Kidney (tissue), 14 donors: ENCODE measurements around the gene SRCIN1. TPM values are rescaled to one million over a fixed set of nuclear protein-coding genes. Genes with fewer than 3 reads are reported as not detected.

Experiments
- DNase-seq, 5 donors: peaks; one replicate each; pipeline ENCODE4 v3.0.0-alpha.2; 2013 to 2020
- FAIRE-seq: peaks from 2 replicates; lab custom pipeline; 2012; peaks lifted over from hg19 to GRCh38; lab: Jason Lieb, UNC
- H3K27ac ChIP-seq, 2 donors: one replicate each; pipeline ENCODE4 v1.7.0; 2013; ENCODE audit warnings: low read depth in 2 of 2, low read length in 2 of 2, inconsistent platforms in 1 of 2
- H3K27me3 ChIP-seq: one replicate; pipeline ENCODE4 v1.7.1; 2013; ENCODE audit warnings: low read length, inconsistent platforms; ENCODE audit not compliant: control insufficient read depth, insufficient read depth
- H3K36me3 ChIP-seq, 3 donors: one replicate each; pipeline versions ENCODE4 v1.7.0 to v1.7.1; 2013; ENCODE audit warnings: low read length in 3 of 3, control low read depth in 1 of 3, inconsistent platforms in 1 of 3; ENCODE audit not compliant: insufficient read depth in 3 of 3, control insufficient read depth in 2 of 3
- H3K4me1 ChIP-seq, 3 donors: one replicate each; pipeline versions ENCODE4 v1.7.0 to v1.7.1; 2013; ENCODE audit warnings: low read length in 3 of 3, inconsistent platforms in 1 of 3, low read depth in 1 of 3; ENCODE audit not compliant: control insufficient read depth in 2 of 3, insufficient read depth in 2 of 3
- H3K4me3 ChIP-seq, 3 donors: one replicate each; pipeline versions ENCODE4 v1.7.0 to v1.8.1; 2013; ENCODE audit warnings: low read length in 3 of 3, control low read depth in 1 of 3, inconsistent platforms in 1 of 3
- H3K9ac ChIP-seq, 3 donors: one replicate each; pipeline versions ENCODE4 v1.7.0 to v1.7.1; 2013; ENCODE audit warnings: low read length in 3 of 3, control low read depth in 1 of 3, inconsistent platforms in 1 of 3
- H3K9me3 ChIP-seq, 3 donors: one replicate each; pipeline versions ENCODE4 v1.7.0 to v1.7.1; 2013; ENCODE audit warnings: low read length in 3 of 3, control low read depth in 1 of 3, inconsistent platforms in 1 of 3; ENCODE audit not compliant: control insufficient read depth in 2 of 3, insufficient read depth in 1 of 3
- intact Hi-C: fragments of 100-400 bp; cut with DNase I; formaldehyde crosslinking; loops from one replicate; pipeline ENCODE4 v1.11.1; 2022
- polyA plus RNA-seq: library from polyadenylated mRNA; stranded (reverse); fragments of 350-450 nt; fragmentation: Illumina TruSeq; extraction: RNeasy Lipid Tissue Mini Kit (QIAGEN cat#74804); gene quantifications from one replicate; pipeline ENCODE4 v1.2.3, GENCODE V29; 2014; ENCODE audit warnings: low read depth, low replicate concordance; ENCODE audit not compliant: insufficient read depth
- total RNA-seq: library from RNA; stranded (reverse); fragmentation: NEBNext Ultra II Directional; extraction: Animal tissue kit (Norgen Biotek cat#: 25700); gene quantifications from one replicate; pipeline ENCODE4 v1.2.1, GENCODE V29; 2021
- TF ChIP-seq, protein P1 (sequence below): IDR thresholded peaks from 3 replicates; pipeline ENCODE4 v1.5.1; 2012; ENCODE audit warnings: mild to moderate bottlenecking, moderate library complexity, borderline replicate concordance; ENCODE audit not compliant: insufficient read depth; ENCODE audit errors: extremely low read depth
- donor health status: control.
- donor health status: control.
- donor health status: control.
- donor health status: control.
- donor health status: control.
- donor health status: DM: yes; HTN: yes; CAD: no.
- donor health status: Normal renal cell carcinoma (clear cell type).

SRCIN1 gene
- total and polyA plus RNA-seq, 2 donors from 2014 or later = 0.34 to 6.1 TPM

DNA sequence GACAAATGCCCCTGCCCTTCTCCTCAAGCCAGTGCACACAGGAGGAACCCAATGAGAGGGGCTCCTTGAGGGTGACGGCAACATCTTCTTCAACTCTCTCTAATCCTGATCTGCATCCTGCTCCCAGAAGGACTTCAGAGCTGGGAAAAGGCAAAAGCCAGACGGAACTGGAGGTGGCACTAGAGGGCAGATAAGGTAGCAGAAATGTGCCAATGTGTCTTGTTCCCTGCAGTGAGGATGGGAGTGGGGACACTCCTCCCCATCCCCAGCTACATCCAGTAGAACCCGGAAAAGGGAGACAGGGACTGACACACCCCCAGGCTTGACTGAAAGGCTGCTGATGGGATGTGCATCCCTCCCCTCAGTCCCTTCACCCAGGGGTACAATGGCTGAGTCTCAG lies 28.5 kb downstream of the SRCIN1 start:
- Histone ChIP-seq H3K27me3 (peaks cover 16% of the 10 kb centered on the region), H3K27ac (no peak overlapping the region)
- FAIRE-seq = no peak

DNA sequence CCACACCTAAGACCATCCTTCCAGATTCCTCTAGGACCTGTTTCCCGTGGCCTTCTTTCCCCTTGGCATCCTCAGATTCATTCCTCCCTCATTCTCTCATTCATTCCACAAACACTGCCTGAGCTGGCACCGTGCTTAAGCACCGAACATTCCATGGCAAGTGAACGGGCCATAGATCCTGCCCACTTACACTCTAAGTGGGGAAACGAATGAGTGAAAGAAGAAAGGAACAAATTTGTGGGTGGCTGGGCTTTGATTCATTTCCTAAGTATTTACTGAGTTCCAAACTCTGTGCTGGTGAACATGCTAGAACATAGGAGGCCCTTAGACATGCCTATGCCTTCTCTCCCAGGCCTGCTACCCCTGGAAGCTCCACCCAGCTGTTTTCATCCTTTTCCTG lies 30.0 kb downstream of the SRCIN1 start:
- FAIRE-seq (no peak), DNase-seq (no peak)
- no peaks in the 10 kb centered on the region for H3K9me3 ChIP-seq
- peaks cover 0 to 5% (median 0%) of the 10 kb centered on the region in 3 donors for H3K4me1 ChIP-seq
- H3K27ac ChIP-seq = no peak overlapping the region
- intact Hi-C loops = no loop called here
- TF ChIP-seq, protein P1, sequence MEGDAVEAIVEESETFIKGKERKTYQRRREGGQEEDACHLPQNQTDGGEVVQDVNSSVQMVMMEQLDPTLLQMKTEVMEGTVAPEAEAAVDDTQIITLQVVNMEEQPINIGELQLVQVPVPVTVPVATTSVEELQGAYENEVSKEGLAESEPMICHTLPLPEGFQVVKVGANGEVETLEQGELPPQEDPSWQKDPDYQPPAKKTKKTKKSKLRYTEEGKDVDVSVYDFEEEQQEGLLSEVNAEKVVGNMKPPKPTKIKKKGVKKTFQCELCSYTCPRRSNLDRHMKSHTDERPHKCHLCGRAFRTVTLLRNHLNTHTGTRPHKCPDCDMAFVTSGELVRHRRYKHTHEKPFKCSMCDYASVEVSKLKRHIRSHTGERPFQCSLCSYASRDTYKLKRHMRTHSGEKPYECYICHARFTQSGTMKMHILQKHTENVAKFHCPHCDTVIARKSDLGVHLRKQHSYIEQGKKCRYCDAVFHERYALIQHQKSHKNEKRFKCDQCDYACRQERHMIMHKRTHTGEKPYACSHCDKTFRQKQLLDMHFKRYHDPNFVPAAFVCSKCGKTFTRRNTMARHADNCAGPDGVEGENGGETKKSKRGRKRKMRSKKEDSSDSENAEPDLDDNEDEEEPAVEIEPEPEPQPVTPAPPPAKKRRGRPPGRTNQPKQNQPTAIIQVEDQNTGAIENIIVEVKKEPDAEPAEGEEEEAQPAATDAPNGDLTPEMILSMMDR = no peak
- no peak overlapping the region for H3K9ac ChIP-seq
- no peaks in the 10 kb centered on the region for H3K36me3 ChIP-seq
- H3K27me3 ChIP-seq = peaks cover 19% of the 10 kb centered on the region
- no peak overlapping the region for H3K4me3 ChIP-seq

More for the DNA sequence above, 28.5 kb downstream of the SRCIN1 start:
- no peak overlapping the region for H3K4me3 ChIP-seq
- TF ChIP-seq, protein P1 = no peak
- no peaks in the 10 kb centered on the region for H3K36me3 ChIP-seq
- H3K9ac ChIP-seq = no peak overlapping the region
- no peak for DNase-seq
- intact Hi-C loops = no loop called here
- no peaks in the 10 kb centered on the region for H3K9me3 ChIP-seq
- H3K4me1 ChIP-seq = peaks cover 0 to 2% (median 0%) of the 10 kb centered on the region in 3 donors

DNA sequence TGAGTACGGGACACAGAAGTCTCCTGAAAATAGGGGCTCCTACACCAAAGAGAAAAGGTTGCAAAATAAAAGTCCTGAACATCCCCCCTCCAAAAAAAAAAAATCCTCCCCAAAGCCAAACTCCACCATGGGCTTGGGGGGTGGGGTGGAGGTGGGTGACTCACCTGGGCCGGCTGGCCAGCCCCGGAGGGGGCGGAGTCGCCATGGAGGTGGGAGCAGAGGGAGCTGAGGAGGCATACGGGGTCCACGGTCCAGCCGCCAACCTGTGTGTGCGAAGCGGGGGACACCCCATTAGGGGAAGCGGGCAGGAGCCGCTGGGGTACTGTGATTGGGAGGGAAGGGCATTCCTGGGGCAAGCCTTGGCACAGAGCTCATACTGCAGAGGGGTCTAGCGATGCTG lies 31.0 kb downstream of the SRCIN1 start:
- peaks cover 15% of the 10 kb centered on the region for H3K27me3 ChIP-seq

More for the DNA sequence above, 31.0 kb downstream of the SRCIN1 start:
- FAIRE-seq (no peak), DNase-seq (peak in 1 of 5 donors; percentile 70)
- Histone ChIP-seq H3K9me3 (no peaks in the 10 kb centered on the region), H3K36me3 (no peaks in the 10 kb centered on the region), H3K9ac (no peak overlapping the region), H3K4me1 (peaks cover 0 to 5% (median 0%) of the 10 kb centered on the region in 3 donors), H3K4me3 (no peak overlapping the region), H3K27ac (no peak overlapping the region)
- TF ChIP-seq, protein P1 = no peak
- intact Hi-C loops = no loop called here
